ENCODE results near the gene COL13A1.

COL13A1 gene

DNA sequence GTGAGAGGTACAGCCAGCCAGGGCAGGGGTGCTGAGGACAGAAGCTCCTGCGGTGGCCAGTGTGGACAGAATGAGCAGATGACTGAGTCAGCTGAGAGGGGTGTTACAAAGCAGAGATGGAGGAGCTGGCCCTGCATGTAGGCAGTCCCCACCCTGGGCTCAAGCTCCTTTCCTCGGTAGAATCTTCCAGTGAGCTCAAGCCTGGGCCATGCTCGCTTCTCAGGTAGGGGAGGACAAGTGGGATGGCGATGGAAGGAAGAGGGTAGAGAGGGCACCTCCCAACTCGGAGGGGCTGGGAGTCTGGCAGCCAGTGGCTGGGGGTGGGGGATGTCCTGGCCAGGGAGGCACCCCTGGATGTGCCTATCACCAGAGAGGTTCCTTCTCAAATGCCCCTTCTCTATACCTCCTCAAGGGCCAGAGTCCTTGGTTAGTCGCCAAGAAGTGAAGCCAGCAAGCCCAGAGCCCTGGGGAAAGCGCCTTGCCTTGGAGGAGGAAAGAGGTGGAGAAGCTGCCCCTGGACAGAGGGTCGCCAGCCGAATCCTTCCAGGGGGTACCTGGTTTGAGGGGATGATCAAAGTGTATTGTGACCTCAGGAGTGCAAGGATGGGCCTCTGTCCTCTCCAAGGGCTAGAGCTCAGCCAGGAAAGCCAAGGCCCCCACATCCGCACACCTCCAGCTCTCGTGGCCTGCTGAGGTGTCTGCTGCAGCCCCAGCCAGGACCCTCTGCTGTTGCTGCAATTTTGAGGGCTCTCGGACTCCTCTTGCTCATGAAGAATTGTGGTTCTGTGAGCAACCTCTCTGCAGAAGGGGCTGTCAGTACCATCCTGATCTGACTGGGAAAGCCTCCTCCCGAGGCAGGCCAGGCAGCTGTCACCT, 162.4 kb downstream of the COL13A1 start:
- Histone ChIP-seq H3K27me3 (ENCODE audit: control insufficient read depth in 2 of 2, insufficient read depth in 2 of 2, low read length in 2 of 2) (no peaks in the 10 kb centered on the region), H3K36me3 (ENCODE audit: control insufficient read depth in 2 of 2, insufficient read depth in 2 of 2, low read length in 2 of 2) (no peaks in the 10 kb centered on the region), H3K4me1 (ENCODE audit: control insufficient read depth in 2 of 2, insufficient read depth in 2 of 2, low read length in 2 of 2) (peaks cover 10 to 13% of the 10 kb centered on the region in 2 donors), H3K27ac (ENCODE audit: low read depth in 2 of 2, low read length in 2 of 2) (no peak overlapping the region), H3K9me3 (ENCODE audit: control insufficient read depth in 2 of 2, low read length in 2 of 2) (no peaks in the 10 kb centered on the region), H3K4me3 (ENCODE audit: low read length in 2 of 2) (no peak overlapping the region), H3K9ac (ENCODE audit: low read depth in 1 of 2, low read length in 2 of 2) (no peak overlapping the region)

DNA sequence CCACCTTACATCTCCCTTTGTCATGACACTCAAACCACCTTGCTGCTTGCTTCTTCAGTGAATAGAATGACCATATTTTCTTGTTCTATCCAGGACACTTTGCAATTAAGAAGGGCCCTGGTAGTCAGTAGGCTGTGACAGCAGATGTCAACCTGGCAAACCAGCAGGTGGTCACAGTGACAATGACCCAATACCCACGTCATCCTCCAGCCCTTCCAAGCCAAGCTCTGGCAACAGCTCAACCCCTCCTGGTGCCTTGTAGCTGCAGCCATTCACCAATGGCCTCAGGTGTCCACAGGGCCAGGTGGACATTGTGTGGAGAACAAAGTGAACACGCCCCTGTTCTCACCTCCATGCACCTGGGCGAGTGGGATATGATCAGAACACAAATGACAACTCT, 163.4 kb downstream of the COL13A1 start:
- no peak overlapping the region for H3K27ac ChIP-seq (ENCODE audit: low read depth in 2 of 2, low read length in 2 of 2)
- H3K36me3 ChIP-seq (ENCODE audit: control insufficient read depth in 2 of 2, insufficient read depth in 2 of 2, low read length in 2 of 2): no peaks in the 10 kb centered on the region
- no peak overlapping the region for H3K9ac ChIP-seq (ENCODE audit: low read depth in 1 of 2, low read length in 2 of 2)
- no peaks in the 10 kb centered on the region for H3K27me3 ChIP-seq (ENCODE audit: control insufficient read depth in 2 of 2, insufficient read depth in 2 of 2, low read length in 2 of 2)
- H3K9me3 ChIP-seq (ENCODE audit: control insufficient read depth in 2 of 2, low read length in 2 of 2): no peaks in the 10 kb centered on the region
- peaks cover 10 to 13% of the 10 kb centered on the region in 2 donors for H3K4me1 ChIP-seq (ENCODE audit: control insufficient read depth in 2 of 2, insufficient read depth in 2 of 2, low read length in 2 of 2)
- no peak overlapping the region for H3K4me3 ChIP-seq (ENCODE audit: low read length in 2 of 2)

DNA sequence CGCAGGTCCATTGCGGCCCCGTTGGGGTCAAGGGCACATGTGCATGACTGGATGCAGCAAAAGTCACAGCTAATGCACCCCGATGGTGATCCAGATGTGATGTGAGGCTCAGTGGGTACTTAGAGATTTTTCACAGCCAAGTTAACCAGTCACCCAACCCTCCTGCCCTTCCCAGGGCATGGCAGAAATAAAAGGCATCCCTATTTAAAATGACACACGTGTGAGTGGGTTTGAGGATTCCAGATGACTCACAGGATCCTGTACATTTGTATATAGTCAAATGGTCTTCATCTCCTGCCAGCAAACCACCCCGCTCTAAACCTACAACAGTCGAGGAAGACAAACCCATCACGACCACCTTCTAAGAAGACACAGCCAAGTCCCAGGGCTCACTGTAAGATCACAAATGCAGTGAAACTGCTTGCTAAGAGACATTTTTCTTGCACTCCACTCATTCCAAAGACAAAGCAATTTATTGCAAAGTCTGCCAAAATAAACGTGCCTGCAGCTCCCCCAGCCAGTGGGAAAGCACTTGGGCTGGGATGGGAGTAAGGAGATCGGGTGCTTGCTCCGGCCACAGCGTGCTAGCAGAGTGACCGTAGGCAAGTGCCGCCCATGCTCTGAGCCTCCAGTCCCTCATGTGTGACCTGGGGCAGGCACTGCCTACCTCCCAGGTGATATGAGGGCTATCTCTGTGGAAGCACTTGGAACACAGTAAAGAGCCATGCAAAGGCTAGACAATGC, 164.4 kb downstream of the COL13A1 start:
- Histone ChIP-seq H3K27ac (ENCODE audit: low read depth in 2 of 2, low read length in 2 of 2) (no peak overlapping the region), H3K9ac (ENCODE audit: low read depth in 1 of 2, low read length in 2 of 2) (no peak overlapping the region), H3K4me3 (ENCODE audit: low read length in 2 of 2) (no peak overlapping the region), H3K4me1 (ENCODE audit: control insufficient read depth in 2 of 2, insufficient read depth in 2 of 2, low read length in 2 of 2) (peaks cover 4 to 7% of the 10 kb centered on the region in 2 donors), H3K36me3 (ENCODE audit: control insufficient read depth in 2 of 2, insufficient read depth in 2 of 2, low read length in 2 of 2) (no peaks in the 10 kb centered on the region), H3K27me3 (ENCODE audit: control insufficient read depth in 2 of 2, insufficient read depth in 2 of 2, low read length in 2 of 2) (no peaks in the 10 kb centered on the region), H3K9me3 (ENCODE audit: control insufficient read depth in 2 of 2, low read length in 2 of 2) (no peaks in the 10 kb centered on the region)

DNA sequence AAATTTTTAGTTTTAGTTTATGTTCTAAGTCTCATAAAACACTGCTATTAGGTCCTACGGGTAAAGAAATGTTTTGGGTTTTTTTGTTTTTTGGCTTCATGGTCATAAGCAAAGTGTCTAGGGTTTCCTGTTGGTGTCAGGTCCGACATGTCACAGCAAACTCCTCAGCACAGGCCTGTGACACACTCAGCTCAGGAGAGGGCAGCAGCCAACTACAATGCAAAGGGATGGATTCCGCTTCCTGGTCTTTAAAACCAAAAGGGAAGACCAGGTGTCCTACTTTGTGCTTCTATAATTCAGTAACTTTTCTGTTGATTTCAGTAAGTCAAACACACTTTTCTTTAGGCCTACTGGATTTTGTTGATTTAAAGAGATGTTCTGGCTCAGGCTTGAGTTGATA, 167.1 kb downstream of the COL13A1 start:
- Histone ChIP-seq H3K9ac (ENCODE audit: low read depth in 1 of 2, low read length in 2 of 2) (no peak overlapping the region), H3K4me3 (ENCODE audit: low read length in 2 of 2) (no peak overlapping the region), H3K27me3 (ENCODE audit: control insufficient read depth in 2 of 2, insufficient read depth in 2 of 2, low read length in 2 of 2) (peaks cover 0 to 5% of the 10 kb centered on the region in 2 donors), H3K4me1 (ENCODE audit: control insufficient read depth in 2 of 2, insufficient read depth in 2 of 2, low read length in 2 of 2) (no peaks in the 10 kb centered on the region), H3K9me3 (ENCODE audit: control insufficient read depth in 2 of 2, low read length in 2 of 2) (no peaks in the 10 kb centered on the region), H3K36me3 (ENCODE audit: control insufficient read depth in 2 of 2, insufficient read depth in 2 of 2, low read length in 2 of 2) (no peaks in the 10 kb centered on the region), H3K27ac (ENCODE audit: low read depth in 2 of 2, low read length in 2 of 2) (no peak overlapping the region)

DNA sequence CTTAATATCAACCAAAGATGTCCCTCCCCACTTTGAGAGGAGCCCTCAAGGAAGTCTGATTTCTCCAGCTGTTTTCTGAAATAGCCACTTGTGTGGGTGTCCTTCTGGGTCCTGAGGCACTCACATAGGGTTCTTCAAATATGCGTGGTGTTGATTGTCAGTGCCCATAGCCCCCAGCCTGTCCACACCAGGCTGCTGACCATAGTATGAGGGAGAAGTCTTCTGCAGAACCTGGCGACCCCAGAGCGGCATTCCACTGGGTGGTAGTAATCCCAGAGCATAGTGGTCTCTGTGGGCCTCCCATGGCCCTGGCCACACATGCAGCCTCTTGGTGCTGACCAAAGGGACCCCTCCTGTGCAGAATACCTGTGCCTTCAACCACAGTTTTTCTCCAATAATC, 168.3 kb downstream of the COL13A1 start:
- no peaks in the 10 kb centered on the region for H3K36me3 ChIP-seq (ENCODE audit: control insufficient read depth in 2 of 2, insufficient read depth in 2 of 2, low read length in 2 of 2)
- H3K9me3 ChIP-seq (ENCODE audit: control insufficient read depth in 2 of 2, low read length in 2 of 2): no peaks in the 10 kb centered on the region
- no peaks in the 10 kb centered on the region for H3K4me1 ChIP-seq (ENCODE audit: control insufficient read depth in 2 of 2, insufficient read depth in 2 of 2, low read length in 2 of 2)
- no peak overlapping the region for H3K27ac ChIP-seq (ENCODE audit: low read depth in 2 of 2, low read length in 2 of 2)
- no peak overlapping the region for H3K4me3 ChIP-seq (ENCODE audit: low read length in 2 of 2)
- H3K9ac ChIP-seq (ENCODE audit: low read depth in 1 of 2, low read length in 2 of 2): no peak overlapping the region
- H3K27me3 ChIP-seq (ENCODE audit: control insufficient read depth in 2 of 2, insufficient read depth in 2 of 2, low read length in 2 of 2): peaks cover 0 to 5% of the 10 kb centered on the region in 2 donors

DNA sequence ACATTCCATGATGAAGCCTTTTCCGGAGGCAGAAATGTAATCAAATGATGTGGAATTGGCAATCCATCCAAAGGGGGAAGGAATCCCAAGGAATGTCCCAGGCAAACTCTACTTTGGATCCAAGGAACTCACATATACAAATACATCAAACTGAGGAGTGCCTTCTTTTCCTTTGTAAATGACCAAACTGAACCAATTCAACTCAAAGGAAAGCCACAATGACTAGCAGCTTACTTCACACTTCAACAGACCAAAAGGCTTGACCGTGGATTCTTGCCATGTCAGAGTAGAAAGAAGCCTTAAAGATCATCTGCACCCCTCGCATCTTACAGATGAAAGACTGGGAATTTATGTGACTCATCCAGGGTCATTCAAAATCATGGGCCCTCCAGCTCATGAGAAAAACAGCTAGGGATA, 171.3 kb downstream of the COL13A1 start:
- no peaks in the 10 kb centered on the region for H3K36me3 ChIP-seq (ENCODE audit: control insufficient read depth in 2 of 2, insufficient read depth in 2 of 2, low read length in 2 of 2)
- no peak overlapping the region for H3K4me3 ChIP-seq (ENCODE audit: low read length in 2 of 2)
- no peaks in the 10 kb centered on the region for H3K9me3 ChIP-seq (ENCODE audit: control insufficient read depth in 2 of 2, low read length in 2 of 2)
- no peaks in the 10 kb centered on the region for H3K4me1 ChIP-seq (ENCODE audit: control insufficient read depth in 2 of 2, insufficient read depth in 2 of 2, low read length in 2 of 2)
- H3K27me3 ChIP-seq (ENCODE audit: control insufficient read depth in 2 of 2, insufficient read depth in 2 of 2, low read length in 2 of 2): peaks cover 7 to 9% of the 10 kb centered on the region in 2 donors
- no peak overlapping the region for H3K27ac ChIP-seq (ENCODE audit: low read depth in 2 of 2, low read length in 2 of 2)
- no peak overlapping the region for H3K9ac ChIP-seq (ENCODE audit: low read depth in 1 of 2, low read length in 2 of 2)

DNA sequence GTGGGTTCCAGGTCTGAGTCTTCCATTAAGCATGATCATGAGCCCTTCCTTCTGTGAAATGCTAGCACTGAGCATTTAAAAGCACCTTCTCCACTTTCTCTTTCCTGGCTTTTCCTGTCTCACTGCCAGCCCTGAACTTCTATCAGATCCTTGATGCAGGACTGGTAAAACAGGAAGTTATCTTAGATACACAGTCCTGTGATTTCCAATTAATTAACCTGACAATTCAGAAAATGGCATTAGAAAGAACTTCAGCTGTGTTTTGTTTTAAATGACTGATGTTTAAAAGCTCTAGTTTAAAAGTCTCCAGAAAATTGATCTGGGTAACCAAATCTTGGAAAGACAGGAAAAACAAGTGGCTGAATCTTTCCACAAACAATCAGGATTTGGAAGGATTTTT, 172.0 kb downstream of the COL13A1 start:
- Histone ChIP-seq H3K27me3 (ENCODE audit: control insufficient read depth in 2 of 2, insufficient read depth in 2 of 2, low read length in 2 of 2) (peaks cover 7 to 9% of the 10 kb centered on the region in 2 donors), H3K9ac (ENCODE audit: low read depth in 1 of 2, low read length in 2 of 2) (no peak overlapping the region), H3K9me3 (ENCODE audit: control insufficient read depth in 2 of 2, low read length in 2 of 2) (no peaks in the 10 kb centered on the region), H3K4me1 (ENCODE audit: control insufficient read depth in 2 of 2, insufficient read depth in 2 of 2, low read length in 2 of 2) (no peaks in the 10 kb centered on the region), H3K27ac (ENCODE audit: low read depth in 2 of 2, low read length in 2 of 2) (no peak overlapping the region), H3K36me3 (ENCODE audit: control insufficient read depth in 2 of 2, insufficient read depth in 2 of 2, low read length in 2 of 2) (no peaks in the 10 kb centered on the region), H3K4me3 (ENCODE audit: low read length in 2 of 2) (no peak overlapping the region)

DNA sequence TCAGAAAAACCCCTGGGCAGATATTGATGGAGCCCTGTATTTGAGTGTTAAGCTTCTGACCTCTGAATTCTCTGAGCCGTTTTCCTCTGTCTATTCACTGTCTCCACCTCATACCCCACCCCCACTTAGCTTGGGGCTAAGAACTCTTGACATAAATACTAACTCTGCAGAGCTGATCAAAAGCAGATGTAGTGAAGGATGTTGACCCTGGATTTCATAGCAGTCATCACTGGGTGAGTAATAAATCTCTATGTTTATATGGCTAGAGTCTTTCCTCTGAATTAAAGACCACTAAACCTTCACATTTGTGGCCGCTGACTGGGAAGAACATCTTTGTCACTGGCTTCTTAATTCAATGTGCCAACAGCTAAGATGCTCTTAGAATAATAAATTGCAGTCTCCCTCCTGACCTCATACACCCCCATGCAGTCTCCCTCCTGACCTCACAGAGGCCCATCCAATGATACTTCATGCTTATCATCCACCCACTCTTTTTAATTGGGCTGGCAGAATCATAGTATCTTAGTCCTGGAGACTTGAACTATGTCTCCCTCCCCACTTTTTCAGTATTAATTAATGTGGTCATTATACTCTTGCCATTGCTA, 172.9 kb downstream of the COL13A1 start:
- H3K4me1 ChIP-seq (ENCODE audit: control insufficient read depth in 2 of 2, insufficient read depth in 2 of 2, low read length in 2 of 2): no peaks in the 10 kb centered on the region
- no peaks in the 10 kb centered on the region for H3K9me3 ChIP-seq (ENCODE audit: control insufficient read depth in 2 of 2, low read length in 2 of 2)
- H3K4me3 ChIP-seq (ENCODE audit: low read length in 2 of 2): no peak overlapping the region
- H3K9ac ChIP-seq (ENCODE audit: low read depth in 1 of 2, low read length in 2 of 2): no peak overlapping the region
- no peaks in the 10 kb centered on the region for H3K36me3 ChIP-seq (ENCODE audit: control insufficient read depth in 2 of 2, insufficient read depth in 2 of 2, low read length in 2 of 2)
- no peak overlapping the region for H3K27ac ChIP-seq (ENCODE audit: low read depth in 2 of 2, low read length in 2 of 2)
- H3K27me3 ChIP-seq (ENCODE audit: control insufficient read depth in 2 of 2, insufficient read depth in 2 of 2, low read length in 2 of 2): peaks cover 9% of the 10 kb centered on the region in 2 donors

DNA sequence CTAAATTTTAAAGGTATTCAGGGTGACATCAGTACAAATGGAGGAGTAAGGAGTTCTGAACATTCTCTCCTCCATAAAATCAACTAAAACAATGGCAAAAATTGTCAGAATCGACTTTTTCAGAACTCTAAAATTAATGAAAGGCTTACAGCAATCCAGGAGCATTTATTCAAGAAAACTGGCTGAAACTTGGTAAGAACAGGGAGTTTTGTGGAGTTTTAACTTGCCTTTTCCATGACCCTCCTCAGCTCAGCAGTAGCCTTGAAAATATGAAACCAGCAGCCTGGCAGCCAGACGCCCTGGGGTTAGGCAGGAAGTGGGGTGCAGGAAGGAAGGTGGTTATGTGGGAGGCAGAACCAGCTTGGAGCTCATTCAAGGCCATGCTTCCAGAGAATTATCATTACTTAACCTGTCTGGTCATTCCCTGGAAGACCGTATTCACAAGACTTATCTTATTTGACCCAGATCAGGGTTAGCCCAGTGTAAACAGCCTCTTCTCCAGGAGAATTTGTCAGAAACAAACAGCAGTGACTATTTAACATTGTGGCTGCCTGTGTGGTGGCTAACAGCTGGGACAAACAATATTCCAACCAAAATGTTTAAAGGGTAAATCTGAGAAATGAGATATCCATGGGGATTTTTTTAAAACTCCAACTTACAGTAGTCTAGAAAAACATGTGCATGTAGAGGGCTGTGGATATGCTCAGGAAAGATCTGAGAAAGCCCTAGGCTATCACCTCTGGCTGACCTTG, 175.3 kb downstream of the COL13A1 start:
- H3K36me3 ChIP-seq (ENCODE audit: control insufficient read depth in 2 of 2, insufficient read depth in 2 of 2, low read length in 2 of 2): no peaks in the 10 kb centered on the region
- H3K27me3 ChIP-seq (ENCODE audit: control insufficient read depth in 2 of 2, insufficient read depth in 2 of 2, low read length in 2 of 2): peaks cover 4 to 13% of the 10 kb centered on the region in 2 donors
- H3K4me3 ChIP-seq (ENCODE audit: low read length in 2 of 2): no peak overlapping the region
- H3K27ac ChIP-seq (ENCODE audit: low read depth in 2 of 2, low read length in 2 of 2): no peak overlapping the region
- no peak overlapping the region for H3K9ac ChIP-seq (ENCODE audit: low read depth in 1 of 2, low read length in 2 of 2)
- H3K9me3 ChIP-seq (ENCODE audit: control insufficient read depth in 2 of 2, low read length in 2 of 2): peaks cover 0 to 2% of the 10 kb centered on the region in 2 donors
- H3K4me1 ChIP-seq (ENCODE audit: control insufficient read depth in 2 of 2, insufficient read depth in 2 of 2, low read length in 2 of 2): no peaks in the 10 kb centered on the region
